Stimulated activated CD4-positive, alpha-beta T cell treated with anti-CD3 and anti-CD28 coated beads, TNF-alpha, amount 100 ng/mL, for 24 hours (primary cell): ENCODE data around the gene PTOV1.

Experiments
- DNase-seq, 3 experiments: peaks; one replicate each; pipeline ENCODE4 v3.0.0-alpha.2; 2020; ENCODE audit warnings: low read depth in 3 of 3

Gene PTOV1

DNA sequence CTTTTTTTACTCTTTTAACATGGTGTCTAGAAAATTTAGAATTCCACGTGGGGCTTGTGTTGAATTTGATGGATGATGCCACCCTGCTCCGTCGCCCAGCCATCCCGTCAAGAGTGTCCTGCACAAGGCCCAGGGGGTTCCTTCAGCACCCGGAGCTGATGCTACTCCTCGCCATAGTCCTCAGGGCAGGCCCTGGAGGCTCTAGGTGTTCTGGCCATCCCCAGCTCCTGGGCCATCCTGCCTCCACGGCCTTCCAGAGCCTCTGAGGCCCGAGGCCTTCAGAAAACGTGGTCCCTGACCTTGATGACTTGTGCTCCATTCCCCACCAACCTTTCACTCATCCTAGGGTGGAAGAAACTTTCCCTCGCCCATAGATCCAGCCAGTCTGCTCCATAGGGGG is 22.9 kb downstream of the PTOV1 start:
- DNase-seq: no peak

DNA sequence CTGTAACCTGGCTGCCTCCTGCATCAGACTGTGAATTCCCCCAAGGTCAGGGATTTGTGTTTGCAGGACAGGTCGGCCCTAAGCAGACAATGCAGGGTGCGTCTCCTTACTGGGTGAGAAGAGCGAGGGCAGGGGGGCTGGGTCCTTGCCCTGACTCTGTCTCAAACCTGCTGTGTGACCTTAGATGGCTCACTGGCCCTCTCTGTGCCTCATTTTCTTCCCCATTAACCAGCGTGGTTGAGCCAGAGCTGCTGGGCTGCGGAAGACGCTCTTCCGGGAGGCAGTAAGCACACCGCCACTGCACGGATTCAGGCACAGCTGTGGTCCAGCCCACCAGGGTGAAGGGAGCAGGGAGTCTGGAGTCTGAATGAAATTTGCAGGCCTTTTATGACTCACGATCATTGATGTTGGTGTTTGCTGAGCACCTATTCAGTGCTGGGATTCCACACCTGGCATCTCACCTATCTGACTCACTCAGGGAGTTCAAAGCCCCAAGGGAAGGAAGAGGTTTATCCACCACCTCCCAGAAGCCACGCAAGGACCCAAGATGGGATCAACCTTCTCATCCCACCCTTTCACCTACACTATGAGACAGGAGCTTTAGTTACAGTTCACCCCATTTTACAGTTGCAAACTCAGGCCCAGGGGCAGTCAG is 23.7 kb downstream of the PTOV1 start:
- no peak for DNase-seq

DNA sequence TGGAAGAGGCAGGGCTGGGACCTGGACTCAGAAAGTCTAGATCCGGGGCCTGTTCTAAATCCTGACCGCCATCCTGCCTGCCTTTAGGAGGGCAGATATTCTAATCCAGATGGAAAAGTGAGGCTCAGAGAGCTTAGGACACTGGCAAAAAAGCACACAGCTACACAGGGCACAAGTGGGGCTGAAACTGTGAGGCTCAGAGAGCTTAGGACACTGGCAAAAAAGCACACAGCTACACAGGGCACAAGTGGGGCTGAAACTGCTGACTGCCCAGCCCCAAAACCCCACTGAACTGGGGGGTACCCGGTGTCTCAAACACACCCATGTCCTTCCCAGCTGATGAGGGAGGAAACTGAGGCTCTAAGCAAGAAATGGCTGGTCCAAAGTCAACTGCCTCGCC is 24.2 kb downstream of the PTOV1 start:
- DNase-seq: no peak

DNA sequence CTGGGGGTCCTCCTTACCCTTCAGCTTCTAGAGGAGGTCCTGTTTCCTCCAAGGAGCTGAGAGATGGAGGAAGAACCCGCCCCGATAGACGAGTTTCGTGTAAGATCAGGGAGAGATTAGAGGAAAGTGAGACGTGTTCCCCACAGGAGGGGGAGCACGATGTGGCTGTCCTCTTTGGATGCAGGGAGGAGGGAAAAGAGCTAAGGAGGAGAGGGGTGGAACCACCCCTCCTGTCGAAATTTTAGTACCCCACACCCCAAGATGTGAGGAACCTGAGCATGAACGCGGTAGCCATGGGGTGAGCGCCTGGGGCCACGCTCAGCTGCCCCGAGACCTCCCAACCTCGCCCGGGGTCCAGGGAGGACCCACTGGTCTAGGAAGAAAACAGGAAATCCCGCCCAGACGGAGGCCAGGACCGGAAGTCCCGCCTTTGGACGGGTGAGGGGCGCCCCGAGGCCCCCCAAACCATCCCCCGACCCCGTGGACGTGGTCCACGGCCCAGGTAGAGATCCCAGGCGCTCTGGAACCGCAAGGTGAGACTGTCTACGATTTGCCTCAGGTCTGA is 25.0 kb downstream of the PTOV1 start:
- DNase-seq: peak in 1 of 3 experiments; percentile 54

DNA sequence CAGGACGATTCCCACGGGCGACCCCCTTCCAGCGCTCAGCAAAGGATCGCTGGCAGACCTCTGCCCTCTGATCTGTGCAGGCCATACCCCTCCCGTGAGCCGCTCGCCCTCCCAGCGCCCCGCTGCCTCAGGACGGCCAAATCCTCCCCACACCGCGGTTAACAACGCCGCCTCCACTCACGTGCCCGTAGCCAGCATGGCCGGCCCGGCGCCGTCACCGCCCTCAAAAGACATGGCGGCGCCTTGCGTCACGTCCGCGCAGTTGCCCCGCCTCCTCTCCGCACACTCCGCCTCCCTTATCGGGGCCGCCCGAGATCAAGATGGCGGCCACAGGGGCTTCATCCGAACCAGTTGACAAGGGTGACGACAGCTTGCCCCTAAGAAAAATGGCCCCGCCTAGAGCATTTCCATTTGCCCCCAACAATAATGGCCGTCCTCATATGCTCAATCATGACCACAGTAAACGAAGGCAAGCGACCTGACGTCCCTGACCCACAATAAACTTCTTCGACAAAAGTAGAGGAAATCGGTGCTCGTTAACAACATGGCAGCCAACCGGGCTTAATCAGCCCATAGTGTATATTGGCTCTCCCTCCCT is 25.6 kb downstream of the PTOV1 start:
- peak; percentile 92 to 96 (median 92) for DNase-seq

DNA sequence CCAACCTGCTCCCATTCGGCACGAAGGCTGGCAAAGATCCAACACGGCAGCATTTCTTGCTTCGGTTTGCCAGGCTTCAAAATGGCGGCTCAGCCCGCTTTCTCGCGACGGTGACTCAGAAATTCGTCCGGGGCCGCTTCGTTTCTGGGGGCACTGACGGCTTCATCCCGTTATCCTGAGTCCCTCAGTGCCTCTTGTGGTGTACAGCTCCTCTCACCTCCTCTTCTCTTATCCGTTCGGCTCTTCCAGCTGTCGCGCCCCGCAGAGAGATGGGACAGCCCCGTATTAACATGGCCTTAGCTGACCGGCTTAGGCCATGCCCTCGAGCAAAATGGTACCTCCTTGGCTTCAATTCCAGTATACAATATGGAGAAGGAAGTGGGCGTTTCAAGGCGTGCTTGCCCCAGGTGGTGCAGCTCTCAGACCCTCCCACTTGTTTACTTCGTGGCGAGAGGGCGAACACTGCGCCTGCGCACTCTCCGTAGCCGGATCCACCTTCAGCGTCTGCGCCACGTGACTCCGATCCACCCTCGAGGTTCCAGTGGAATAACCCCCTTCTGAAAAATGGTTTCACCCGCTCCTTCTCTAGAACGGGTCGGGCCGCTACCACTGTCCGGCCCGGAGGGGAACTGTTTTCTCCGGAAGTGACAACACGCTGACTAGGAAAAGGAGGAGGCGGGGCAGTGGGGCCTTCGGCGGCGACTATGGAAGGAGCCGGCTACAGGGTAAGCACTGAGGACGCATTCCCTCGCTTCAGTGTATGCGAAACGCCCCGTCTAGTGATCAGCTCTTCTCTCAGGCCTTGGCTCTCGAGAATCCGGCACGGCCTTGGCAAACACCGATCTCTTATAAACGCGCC is 26.3 kb downstream of the PTOV1 start, which contains the start of the genes AKT1S1 and TBC1D17:
AKT1S1 (minus strand) TSS at position 336 of the 859 bp plus-strand sequence. CDS start 4,060 bp downstream, outside the sequence.
TBC1D17 (plus strand) TSS at position 683 of the 859 bp plus-strand sequence; CDS start at position 705, 22 bp downstream.
- peak; percentile 96 to 98 (median 96) for DNase-seq

DNA sequence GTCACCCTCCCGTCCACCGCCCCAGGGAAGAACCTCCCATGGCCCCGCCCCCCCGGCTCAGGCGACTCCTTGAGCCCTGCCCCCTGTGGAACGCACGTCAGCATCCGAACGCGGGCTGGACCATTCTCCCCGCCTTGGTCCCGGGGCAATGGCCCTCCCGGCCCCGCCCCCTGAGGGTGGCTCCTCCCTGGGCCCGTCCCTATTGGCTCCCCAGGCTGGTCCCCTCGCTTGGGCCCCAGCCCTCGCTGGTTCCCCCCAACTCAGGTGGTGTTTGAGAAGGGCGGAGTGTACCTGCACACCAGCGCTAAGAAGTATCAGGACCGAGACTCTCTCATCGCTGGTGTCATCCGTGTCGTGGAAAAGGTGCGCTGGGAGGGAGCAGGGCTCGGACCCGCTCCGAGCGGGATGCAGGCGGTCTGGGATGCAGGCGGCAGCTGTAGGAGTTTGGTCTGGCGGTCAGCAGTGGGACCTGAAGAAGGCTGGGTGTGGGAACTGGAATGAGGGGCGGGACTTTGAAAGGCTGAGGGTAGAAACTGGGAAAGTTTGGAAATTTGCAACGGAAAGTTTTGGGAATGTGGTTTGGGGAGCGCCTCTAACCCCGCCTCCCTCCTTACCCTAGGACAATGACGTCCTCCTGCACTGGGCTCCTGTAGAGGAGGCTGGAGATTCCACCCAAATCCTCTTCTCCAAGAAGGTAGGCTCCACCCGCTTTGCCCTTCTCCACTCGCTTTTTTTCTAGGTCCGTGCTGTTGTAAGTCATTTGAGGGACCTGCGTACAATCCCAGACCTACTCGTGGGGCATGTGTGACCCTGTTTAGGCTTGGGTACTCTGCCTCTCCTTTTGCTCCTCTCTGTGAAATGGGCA is 27.2 kb downstream of the PTOV1 start:
- peak; percentile 96 to 100 (median 97) for DNase-seq

DNA sequence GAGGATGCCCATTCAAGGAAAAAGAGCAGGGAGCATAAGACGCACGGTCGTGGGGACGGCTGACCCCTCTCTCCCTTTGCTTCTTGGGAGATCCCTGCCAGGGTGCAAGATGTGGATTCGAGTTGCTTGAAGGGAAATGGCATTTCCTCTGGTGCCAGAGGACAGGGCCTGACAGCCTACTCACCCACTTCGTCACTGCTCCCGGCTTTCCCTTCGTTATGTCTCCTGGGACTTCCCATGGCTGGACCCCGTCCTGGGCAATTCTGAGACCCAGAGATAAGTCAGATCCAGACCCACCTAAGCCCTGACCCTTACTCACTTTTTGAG is 27.7 kb downstream of the PTOV1 start:
- DNase-seq: no peak

DNA sequence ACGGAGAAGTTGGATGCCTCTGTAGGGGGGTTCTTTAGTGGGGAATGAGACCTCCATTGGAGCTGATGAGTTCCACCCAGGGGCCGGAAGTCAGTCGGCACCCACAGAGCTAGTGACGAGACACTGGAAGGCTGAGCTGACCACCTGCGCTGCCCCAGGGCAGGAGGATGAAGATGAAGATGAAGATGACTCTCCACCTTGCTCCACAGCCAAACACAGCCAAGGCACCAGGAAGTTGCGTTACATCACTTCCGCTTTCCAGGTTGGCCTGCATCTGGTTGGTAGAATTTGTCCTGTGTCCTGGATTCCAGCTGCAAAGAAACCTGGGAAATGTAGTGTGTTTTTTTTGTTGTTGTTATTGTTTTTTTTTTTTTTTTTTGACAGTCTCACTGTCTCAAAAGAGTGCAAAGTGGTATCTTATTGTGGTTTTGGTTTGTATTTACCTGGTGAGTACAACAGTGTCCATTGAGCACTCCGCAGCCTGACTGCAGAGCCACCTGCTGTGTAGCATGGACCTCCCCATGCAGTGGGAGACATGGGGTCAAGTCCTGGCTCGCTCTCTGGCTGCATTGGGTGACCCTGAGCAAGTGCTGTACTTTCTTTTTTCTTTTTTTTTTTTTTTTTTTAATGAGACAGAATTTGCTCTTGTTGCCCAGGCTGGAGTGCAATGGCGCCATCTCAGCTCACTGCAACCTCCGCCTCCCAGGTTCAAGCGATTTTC is 28.4 kb downstream of the PTOV1 start:
- no peak for DNase-seq

DNA sequence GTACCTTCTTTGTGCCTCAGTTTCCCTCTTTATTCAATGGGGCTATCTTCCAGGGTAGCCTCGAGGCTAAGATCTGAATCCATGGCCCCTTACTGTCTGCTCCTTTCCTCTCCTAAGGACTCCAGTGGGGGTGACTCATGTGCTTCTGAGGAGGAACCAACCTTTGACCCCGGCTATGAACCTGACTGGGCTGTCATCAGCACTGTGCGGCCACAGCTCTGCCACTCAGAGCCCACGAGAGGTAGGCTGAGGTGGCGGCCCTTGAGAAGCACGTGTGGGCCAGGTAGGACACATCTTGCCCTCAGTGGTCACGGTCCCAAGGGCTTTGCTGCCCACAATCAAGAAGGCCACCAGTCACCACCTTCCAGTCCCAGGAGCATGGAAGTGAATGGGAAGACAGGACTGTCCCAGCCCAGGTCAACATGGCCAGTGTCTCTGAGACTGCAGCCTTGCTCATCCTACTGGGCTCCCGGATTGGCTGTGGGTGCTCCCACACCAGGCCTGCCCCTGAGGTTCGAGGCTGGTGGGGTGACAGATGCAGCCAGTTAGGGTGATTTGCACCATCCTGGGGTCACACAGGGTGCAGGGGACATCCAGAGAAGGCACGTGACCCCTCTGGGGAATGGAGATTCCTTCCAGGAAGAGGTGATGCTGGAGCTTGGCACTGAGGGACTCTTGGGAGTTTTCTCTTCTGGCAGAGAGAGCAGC is 29.4 kb downstream of the PTOV1 start:
- DNase-seq: no peak

DNA sequence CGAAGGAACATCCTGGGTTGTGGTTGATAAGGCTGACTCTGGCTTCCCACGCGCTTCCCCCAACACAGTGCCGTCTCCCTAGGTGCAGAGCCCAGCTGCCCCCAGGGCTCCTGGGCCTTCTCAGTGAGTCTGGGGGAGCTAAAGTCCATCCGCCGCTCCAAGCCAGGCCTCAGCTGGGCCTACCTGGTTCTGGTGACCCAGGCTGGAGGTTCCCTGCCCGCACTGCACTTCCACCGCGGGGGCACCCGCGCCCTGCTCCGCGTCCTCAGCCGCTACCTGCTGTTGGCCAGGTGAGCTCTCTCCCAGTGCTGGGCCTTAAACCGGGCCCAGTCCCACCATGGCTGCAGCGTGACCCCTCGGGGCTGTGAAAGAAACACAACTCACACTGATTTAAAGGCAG is 30.2 kb downstream of the PTOV1 start:
- no peak for DNase-seq

DNA sequence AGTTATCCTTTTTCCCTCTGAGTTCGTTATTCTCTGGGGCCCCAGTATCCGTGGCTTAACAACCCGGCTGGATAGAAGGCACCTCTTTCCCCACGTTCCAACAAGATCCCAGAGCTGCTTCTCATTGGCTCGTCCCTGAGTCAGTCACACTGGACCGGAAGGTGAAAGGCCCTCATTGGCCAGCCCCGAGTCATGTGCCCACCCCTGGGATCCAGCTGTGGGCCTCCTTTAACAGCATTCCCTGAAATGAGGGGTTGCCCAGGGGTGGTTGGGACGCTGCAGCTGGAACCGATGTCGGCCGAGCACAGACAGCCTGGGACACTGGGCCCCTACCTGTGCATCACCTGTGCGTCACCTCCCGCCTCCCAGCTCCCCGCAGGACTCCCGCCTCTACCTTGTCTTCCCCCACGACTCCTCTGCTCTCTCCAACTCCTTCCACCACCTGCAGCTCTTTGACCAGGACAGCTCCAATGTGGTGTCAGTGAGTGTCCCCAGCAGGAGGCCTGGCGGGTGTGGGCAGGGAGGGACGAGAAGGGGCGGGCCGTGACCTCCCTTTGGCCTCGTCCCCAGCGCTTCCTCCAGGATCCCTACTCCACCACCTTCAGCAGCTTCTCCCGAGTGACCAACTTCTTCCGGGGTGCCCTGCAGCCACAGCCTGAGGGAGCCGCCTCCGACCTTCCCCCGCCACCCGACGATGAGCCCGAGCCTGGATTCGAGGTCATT is 30.9 kb downstream of the PTOV1 start:
- DNase-seq: no peak

DNA sequence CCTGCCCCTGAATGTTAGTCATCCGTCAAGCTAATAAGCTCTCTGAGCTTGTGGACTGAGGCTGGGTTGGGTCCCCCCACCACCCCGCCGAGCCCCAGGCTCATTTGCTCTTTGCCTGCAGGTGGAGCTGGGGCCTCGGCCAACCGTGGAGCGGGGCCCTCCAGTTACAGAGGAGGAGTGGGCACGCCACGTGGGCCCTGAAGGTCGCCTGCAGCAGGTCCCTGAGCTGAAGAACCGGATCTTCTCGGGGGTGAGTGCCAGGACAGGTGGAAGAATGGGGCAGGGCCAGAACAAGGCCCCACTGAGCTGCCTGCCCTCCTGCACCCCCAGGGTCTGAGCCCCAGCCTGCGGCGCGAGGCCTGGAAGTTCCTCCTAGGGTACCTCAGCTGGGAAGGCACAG is 31.7 kb downstream of the PTOV1 start:
- no peak for DNase-seq

DNA sequence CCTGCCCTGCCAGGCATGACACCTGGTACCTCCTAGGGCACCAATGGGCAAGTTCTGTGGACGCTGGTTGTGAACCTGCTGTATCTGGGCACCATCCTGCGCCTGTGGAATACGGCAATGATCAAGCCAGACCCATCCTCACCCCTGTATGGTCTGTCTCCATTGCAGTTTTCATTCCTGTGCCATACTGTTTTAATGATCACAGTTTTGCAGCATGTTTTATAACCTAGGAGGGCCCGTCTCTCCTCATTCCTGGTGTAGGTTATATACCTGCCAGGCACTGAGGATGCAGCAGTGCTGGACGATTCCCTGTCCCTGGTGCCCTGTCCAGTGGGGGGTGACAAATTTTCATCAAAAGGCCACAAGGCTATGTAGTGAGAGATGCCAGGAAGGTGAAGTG is 32.1 kb downstream of the PTOV1 start:
- no peak for DNase-seq

DNA sequence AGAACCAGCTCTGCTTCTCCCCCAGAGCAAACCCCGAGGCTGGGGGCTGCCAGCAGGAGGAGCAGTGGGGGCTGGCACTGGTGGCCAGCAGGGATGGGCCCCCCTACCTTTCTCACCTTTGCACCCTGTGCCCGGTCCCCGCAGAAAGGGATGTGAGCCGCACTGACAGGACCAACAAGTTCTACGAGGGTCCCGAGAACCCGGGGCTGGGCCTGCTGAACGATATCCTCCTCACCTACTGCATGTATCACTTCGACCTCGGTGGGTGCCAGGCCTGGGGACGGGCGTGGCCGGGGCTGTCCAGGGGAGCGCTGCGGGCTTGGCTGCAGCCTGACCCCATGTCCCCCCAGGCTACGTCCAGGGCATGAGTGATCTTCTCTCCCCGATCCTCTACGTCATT is 33.1 kb downstream of the PTOV1 start:
- no peak for DNase-seq

DNA sequence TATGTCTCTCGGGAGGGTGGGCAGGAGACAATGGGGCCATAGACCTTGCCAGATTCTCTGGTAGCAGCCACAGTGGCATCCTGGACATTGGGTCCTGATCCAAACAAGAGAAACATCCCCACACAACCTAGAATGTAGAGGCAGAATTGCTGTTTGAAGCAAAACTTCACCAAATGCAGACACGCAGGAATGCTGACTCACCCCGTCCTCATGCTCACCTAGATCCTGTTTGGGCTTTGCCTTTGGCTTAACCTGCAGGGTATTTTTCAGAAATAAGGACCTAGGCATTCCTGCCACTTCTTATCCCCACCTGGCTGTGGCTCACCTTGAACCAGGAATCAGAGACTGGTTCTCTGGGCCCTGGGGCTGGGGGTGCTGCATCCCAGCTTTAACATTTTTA is 33.8 kb downstream of the PTOV1 start:
- DNase-seq: no peak

DNA sequence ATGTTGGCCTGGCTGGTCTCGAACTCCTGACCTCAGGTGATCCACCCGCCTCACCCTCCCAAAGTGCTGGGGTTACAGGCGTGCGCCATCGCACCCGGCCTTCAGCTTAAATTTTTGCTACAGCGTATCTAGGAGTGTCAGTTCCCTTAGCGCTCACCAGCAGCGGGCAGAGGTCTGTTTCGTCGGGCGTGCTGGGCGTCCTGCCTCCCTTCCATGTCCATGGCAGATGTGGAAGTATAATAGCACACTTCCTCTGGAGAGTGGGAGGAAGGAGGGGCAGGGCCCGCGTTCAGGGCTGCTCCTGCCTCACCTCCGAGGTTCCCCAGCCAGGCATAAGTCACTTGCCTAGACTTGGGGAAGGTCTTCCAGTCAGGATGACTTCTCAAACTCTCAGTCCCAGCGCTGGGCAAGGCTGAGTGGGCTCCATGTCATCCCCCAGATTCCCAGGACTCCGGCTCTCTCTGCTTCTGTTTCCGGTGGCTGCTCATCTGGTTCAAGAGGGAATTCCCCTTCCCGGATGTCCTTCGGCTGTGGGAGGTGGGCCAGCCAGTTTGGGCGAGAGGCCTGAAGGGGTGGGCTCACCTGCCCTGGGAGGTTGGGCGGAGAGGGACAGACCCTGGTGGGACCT is 36.2 kb downstream of the PTOV1 start:
- no peak for DNase-seq

DNA sequence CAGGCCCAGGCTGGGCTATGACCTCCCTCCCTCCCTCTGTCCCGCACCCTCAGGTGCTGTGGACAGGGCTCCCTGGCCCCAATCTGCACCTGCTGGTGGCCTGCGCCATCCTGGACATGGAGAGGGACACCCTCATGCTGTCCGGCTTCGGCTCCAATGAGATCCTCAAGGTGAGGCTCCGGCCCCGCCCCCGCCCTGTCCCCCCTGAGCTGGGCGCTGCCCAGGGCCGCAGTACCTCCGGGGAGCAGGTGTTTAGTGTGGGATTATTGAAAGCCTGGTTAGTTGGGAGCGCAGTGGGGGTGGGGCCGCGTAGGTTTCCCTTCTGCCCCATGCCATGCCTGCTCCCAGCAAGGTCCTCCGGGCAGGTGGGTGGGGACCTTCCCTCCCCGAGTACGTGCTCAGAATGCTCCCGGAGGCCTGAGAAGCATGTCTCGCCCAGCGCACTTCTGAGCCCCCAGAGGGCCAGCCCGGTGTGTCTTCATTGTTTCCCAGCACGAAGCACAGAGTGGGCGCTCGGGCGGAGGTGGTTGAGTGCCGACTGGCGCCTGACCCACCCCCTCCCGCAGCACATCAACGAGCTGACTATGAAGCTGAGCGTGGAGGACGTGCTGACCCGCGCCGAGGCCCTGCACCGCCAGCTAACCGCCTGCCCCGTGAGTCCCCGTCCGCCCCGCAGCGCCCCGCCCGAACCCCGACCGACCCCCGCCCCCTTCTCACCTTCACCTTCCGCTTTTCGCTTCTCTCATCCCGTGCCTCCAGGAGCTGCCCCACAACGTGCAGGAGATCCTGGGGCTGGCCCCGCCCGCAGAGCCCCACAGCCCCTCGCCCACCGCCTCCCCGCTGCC is 36.9 kb downstream of the PTOV1 start:
- DNase-seq: no peak
